Duodenal mucosa (tissue), 2 donors: ENCODE data around the gene UBE2N.

Source experiments
- H3K27ac ChIP-seq: one replicate; pipeline ENCODE4 v1.7.0; 2013; ENCODE audit warnings: low read depth, low read length
- H3K27me3 ChIP-seq, 2 donors: one replicate each; pipeline ENCODE4 v1.7.0; 2013; ENCODE audit warnings: low read length in 2 of 2, control low read depth in 1 of 2; ENCODE audit not compliant: insufficient read depth in 2 of 2, control insufficient read depth in 1 of 2
- H3K36me3 ChIP-seq, 2 donors: one replicate each; pipeline ENCODE4 v1.7.0; 2013; ENCODE audit warnings: low read length in 2 of 2, control low read depth in 1 of 2; ENCODE audit not compliant: insufficient read depth in 2 of 2, control insufficient read depth in 1 of 2
- H3K4me1 ChIP-seq, 2 donors: one replicate each; pipeline ENCODE4 v1.7.0; 2013; ENCODE audit warnings: low read length in 2 of 2, control low read depth in 1 of 2; ENCODE audit not compliant: insufficient read depth in 2 of 2, control insufficient read depth in 1 of 2
- H3K4me3 ChIP-seq, 2 donors: one replicate each; pipeline ENCODE4 v1.7.0; 2013; ENCODE audit warnings: low read length in 2 of 2, low read depth in 1 of 2
- H3K9ac ChIP-seq, 2 donors: one replicate each; pipeline ENCODE4 v1.7.0; 2013; ENCODE audit warnings: low read length in 2 of 2, low read depth in 1 of 2
- H3K9me3 ChIP-seq, 2 donors: one replicate each; pipeline ENCODE4 v1.7.0; 2013; ENCODE audit warnings: low read length in 2 of 2, control low read depth in 1 of 2; ENCODE audit not compliant: control insufficient read depth in 1 of 2

Gene UBE2N

GRCh38 chr12:93441617-93442410 lies at the start of gene UBE2N:
Gene UBE2N (minus strand): TSS chr12:93441947. CDS start chr12:93441884, 63 bp downstream.
- Histone ChIP-seq H3K4me1 (peaks cover 28 to 32% of the 10 kb centered on the region in 2 donors), H3K4me3 (peak within 1 kb of the TSS; percentile 79 to 95), H3K9ac (peak within 1 kb of the TSS; percentile 89 to 92), H3K27ac (peak within 1 kb of the TSS; percentile 86), H3K36me3 (no peaks in the 10 kb centered on the region), H3K9me3 (no peaks in the 10 kb centered on the region), H3K27me3 (no peaks in the 10 kb centered on the region)

- Histone ChIP-seq H3K27me3 (no peaks in the 10 kb centered on the region), H3K4me3 (no peak overlapping the region), H3K4me1 (no peaks in the 10 kb centered on the region), H3K9me3 (no peaks in the 10 kb centered on the region), H3K36me3 (peaks cover 26 to 68% of the 10 kb centered on the region in 2 donors), H3K9ac (no peak overlapping the region), H3K27ac (no peak overlapping the region)
These were observed 42.7 kb upstream of the UBE2N start for GRCh38 chr12:93484315-93484981.

GRCh38 chr12:93483151-93483807 lies 41.5 kb upstream of the UBE2N start:
- Histone ChIP-seq H3K27ac (no peak overlapping the region), H3K4me3 (no peak overlapping the region), H3K9me3 (no peaks in the 10 kb centered on the region), H3K4me1 (no peaks in the 10 kb centered on the region), H3K36me3 (peaks cover 20 to 64% of the 10 kb centered on the region in 2 donors), H3K27me3 (no peaks in the 10 kb centered on the region), H3K9ac (no peak overlapping the region)

GRCh38 chr12:93482721-93483120 lies 41.0 kb upstream of the UBE2N start:
- no peak overlapping the region for H3K9ac ChIP-seq
- H3K9me3 ChIP-seq: no peaks in the 10 kb centered on the region
- H3K4me1 ChIP-seq: no peaks in the 10 kb centered on the region
- no peaks in the 10 kb centered on the region for H3K27me3 ChIP-seq
- H3K27ac ChIP-seq: no peak overlapping the region
- peaks cover 20 to 65% of the 10 kb centered on the region in 2 donors for H3K36me3 ChIP-seq
- no peak overlapping the region for H3K4me3 ChIP-seq

GRCh38 chr12:93476555-93476954 lies 34.8 kb upstream of the UBE2N start:
- Histone ChIP-seq H3K4me3 (no peak overlapping the region), H3K9ac (no peak overlapping the region), H3K27me3 (no peaks in the 10 kb centered on the region), H3K36me3 (peaks cover 6 to 42% of the 10 kb centered on the region in 2 donors), H3K9me3 (no peaks in the 10 kb centered on the region), H3K4me1 (no peaks in the 10 kb centered on the region), H3K27ac (no peak overlapping the region)

GRCh38 chr12:93469386-93469785 lies 27.6 kb upstream of the UBE2N start:
- Histone ChIP-seq H3K4me1 (peaks cover 11 to 17% of the 10 kb centered on the region in 2 donors), H3K9ac (no peak overlapping the region), H3K4me3 (no peak overlapping the region), H3K36me3 (peaks cover 0 to 19% of the 10 kb centered on the region in 2 donors), H3K9me3 (no peaks in the 10 kb centered on the region), H3K27ac (no peak overlapping the region), H3K27me3 (no peaks in the 10 kb centered on the region)

- Histone ChIP-seq H3K27ac (no peak overlapping the region), H3K36me3 (peaks cover 0 to 10% of the 10 kb centered on the region in 2 donors), H3K9me3 (no peaks in the 10 kb centered on the region), H3K9ac (peak overlapping the region; percentile 82 to 86), H3K4me1 (peaks cover 11 to 17% of the 10 kb centered on the region in 2 donors), H3K27me3 (no peaks in the 10 kb centered on the region), H3K4me3 (peak overlapping the region; percentile 88 to 99)
These were observed 26.2 kb upstream of the UBE2N start for GRCh38 chr12:93468008-93468371.

- Histone ChIP-seq H3K27me3 (no peaks in the 10 kb centered on the region), H3K27ac (peak within 1 kb of the TSS; percentile 89), H3K9me3 (no peaks in the 10 kb centered on the region), H3K9ac (peak within 1 kb of the TSS; percentile 82 to 86), H3K4me1 (peaks cover 11 to 17% of the 10 kb centered on the region in 2 donors), H3K4me3 (peak within 1 kb of the TSS; percentile 88 to 99), H3K36me3 (peaks cover 0 to 9% of the 10 kb centered on the region in 2 donors)
These were observed 25.7 kb upstream of the UBE2N start, which contains the start of gene MRPL42 for GRCh38 chr12:93467351-93468007. Gene MRPL42 (plus strand): TSS chr12:93467514. CDS start chr12:93469286, 1,772 bp downstream.

- peaks cover 0 to 9% of the 10 kb centered on the region in 2 donors for H3K36me3 ChIP-seq
- no peaks in the 10 kb centered on the region for H3K9me3 ChIP-seq
- no peaks in the 10 kb centered on the region for H3K27me3 ChIP-seq
- peak overlapping the region; percentile 88 to 99 for H3K4me3 ChIP-seq
- H3K9ac ChIP-seq: no peak overlapping the region
- no peak overlapping the region for H3K27ac ChIP-seq
- H3K4me1 ChIP-seq: peaks cover 11 to 17% of the 10 kb centered on the region in 2 donors
These were observed 25.0 kb upstream of the UBE2N start for GRCh38 chr12:93466625-93467350.
